GM18951 (cell line): ENCODE data around the gene ATP9A.

Source experiments
- POLR2A ChIP-seq: IDR thresholded peaks from 4 replicates; pipeline ENCODE4 v1.6.1; 2011; ENCODE audit warnings: mild to moderate bottlenecking; ENCODE audit not compliant: insufficient read length, insufficient read depth; ENCODE audit errors: extremely low read depth
- in situ Hi-C: fragments of 300-500 bp; cut with MboI; formaldehyde crosslinking; loops from one replicate; pipeline ENCODE4 v1.12.0; 2022; ENCODE audit warnings: low sequenced_read_pairs, mixed read lengths, inconsistent platforms; ENCODE audit not compliant: unreplicated experiment

ATP9A gene

GRCh38 chr20:51631011-51631950 lies 136.9 kb downstream of the ATP9A start:
- TF ChIP-seq POLR2A, result no peak
- in situ Hi-C loops, result no loop called here

GRCh38 chr20:51629399-51630058 lies 138.7 kb downstream of the ATP9A start:
- in situ Hi-C loops, result no loop called here

GRCh38 chr20:51628533-51629398 lies 139.4 kb downstream of the ATP9A start:
- in situ Hi-C loops, result no loop called here
- TF ChIP-seq POLR2A, result no peak

More at GRCh38 chr20:51629399-51630058, 138.7 kb downstream of the ATP9A start:
- no peak for TF ChIP-seq POLR2A

- TF ChIP-seq POLR2A, result no peak
- in situ Hi-C loops, result no loop called here
Measured at GRCh38 chr20:51627586-51627985, 140.6 kb downstream of the ATP9A start.

GRCh38 chr20:51625105-51625504 lies 143.1 kb downstream of the ATP9A start:
- no peak for TF ChIP-seq POLR2A
- in situ Hi-C loops, result no loop called here

- in situ Hi-C loops, result no loop called here
- TF ChIP-seq POLR2A, result no peak
Measured at GRCh38 chr20:51624157-51624731, 143.9 kb downstream of the ATP9A start.

GRCh38 chr20:51623255-51623654 lies 144.9 kb downstream of the ATP9A start:
- in situ Hi-C loops, result no loop called here
- no peak for TF ChIP-seq POLR2A

- in situ Hi-C loops, result no loop called here
- no peak for TF ChIP-seq POLR2A
Measured at GRCh38 chr20:51622004-51622874, 146.0 kb downstream of the ATP9A start.

- in situ Hi-C loops, result no loop called here
Measured at GRCh38 chr20:51620432-51620831, 147.8 kb downstream of the ATP9A start.

GRCh38 chr20:51616060-51616459 lies 152.1 kb downstream of the ATP9A start:
- in situ Hi-C loops, result no loop called here
- no peak for TF ChIP-seq POLR2A

More at GRCh38 chr20:51620432-51620831, 147.8 kb downstream of the ATP9A start:
- TF ChIP-seq POLR2A, result no peak

GRCh38 chr20:51614687-51615086 lies 153.5 kb downstream of the ATP9A start:
- in situ Hi-C loops, result no loop called here
- no peak for TF ChIP-seq POLR2A

- in situ Hi-C loops, result no loop called here
- TF ChIP-seq POLR2A, result no peak
Measured at GRCh38 chr20:51613580-51613979, 154.6 kb downstream of the ATP9A start.
